MCF 10A (cell line): ENCODE data around the gene KCNAB1. TPM values are rescaled to one million over a fixed set of nuclear protein-coding genes. Genes with fewer than 3 reads are reported as not detected.
"Not testable (repeated sequence)": the region's sequence is repeated elsewhere in the genome, so short reads cannot be mapped to it uniquely, and the experiment has no call there.

Experiments used
- BruUV-seq: library from RNA; stranded (reverse); fragments of 400-500 nt; replicated peaks from 2 replicates; lab custom pipeline; 2021; lab: Mats Ljungman, UMichigan
- CTCF ChIA-PET: fragments of 300-600 bp; sonication (Branson Sonifier 250); formaldehyde crosslinking; extraction: SDS; loops from one replicate; lab custom pipeline; 2021; ENCODE audit warnings: antibody characterized with exemption, inconsistent platforms; lab: Yijun Ruan, JAX
- POLR2A ChIA-PET: fragments of 300-600, 350-650 bp; sonication (Branson Sonifier 250); formaldehyde crosslinking; extraction: SDS; loops from one replicate; lab custom pipeline; 2020; ENCODE audit warnings: antibody characterized with exemption, inconsistent platforms; lab: Yijun Ruan, JAX
- DNase-seq: peaks from one replicate; pipeline ENCODE4 v3.0.0-alpha.2; 2018; ENCODE audit not compliant: unreplicated experiment
- H3K27ac Mint-ChIP-seq: one replicate; pipeline ENCODE4 v1.8.0; 2022; ENCODE audit warnings: mild to moderate bottlenecking, low read depth, mixed read lengths; ENCODE audit not compliant: unreplicated experiment
- H3K27me3 Mint-ChIP-seq: one replicate; pipeline ENCODE4 v1.8.0; 2022; ENCODE audit warnings: mixed read lengths; ENCODE audit not compliant: insufficient read depth, unreplicated experiment
- H3K36me3 Mint-ChIP-seq: one replicate; pipeline ENCODE4 v1.8.0; 2022; ENCODE audit warnings: mild to moderate bottlenecking, moderate library complexity, mixed read lengths; ENCODE audit not compliant: insufficient read depth, unreplicated experiment
- H3K4me1 Mint-ChIP-seq: one replicate; pipeline ENCODE4 v1.8.0; 2022; ENCODE audit warnings: mixed read lengths; ENCODE audit not compliant: insufficient read depth, unreplicated experiment
- H3K4me3 Mint-ChIP-seq: one replicate; pipeline ENCODE4 v1.8.0; 2022; ENCODE audit warnings: mild to moderate bottlenecking, moderate library complexity, mixed read lengths; ENCODE audit not compliant: unreplicated experiment
- H3K9me3 Mint-ChIP-seq: one replicate; pipeline ENCODE4 v1.8.0; 2022; ENCODE audit warnings: mixed read lengths; ENCODE audit not compliant: unreplicated experiment
- intact Hi-C: fragments of 100-400 bp; cut with micrococcal nuclease; formaldehyde crosslinking; loops from 2 replicates; pipeline ENCODE4 v1.14.1; 2022
- total RNA-seq: library from RNA; stranded (reverse); gene quantifications from 2 replicates; pipeline ENCODE4 v1.2.3, GENCODE V29; 2022
- TF ChIP-seq, protein P1 (sequence below): fragments of 200-600 bp; IDR thresholded peaks from one replicate; pipeline ENCODE4 v1.8.0; 2022; ENCODE audit warnings: antibody characterized with exemption, mild to moderate bottlenecking; ENCODE audit not compliant: unreplicated experiment

Gene KCNAB1
- total RNA-seq, 1 experiment from 2014 or later = 0.44 TPM

DNA sequence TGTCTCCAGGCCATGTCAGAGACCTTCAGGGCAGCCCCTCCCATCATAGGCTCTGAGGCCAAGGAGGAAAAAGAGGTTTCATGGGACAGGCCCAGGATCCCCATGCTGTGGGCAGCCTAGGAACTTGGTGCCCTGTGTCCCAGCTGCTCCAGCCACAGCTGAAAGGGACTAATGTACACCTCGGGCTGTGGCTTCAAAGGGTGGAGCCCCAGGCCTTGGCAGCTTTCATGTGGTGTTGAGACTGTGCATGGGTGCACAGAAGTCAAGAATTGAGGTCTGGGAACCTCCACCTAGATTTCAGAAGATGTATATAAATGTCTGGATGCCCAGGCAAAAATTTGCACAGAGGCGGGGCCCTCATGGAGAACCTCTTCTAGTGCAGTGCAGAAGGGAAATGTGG, 441.2 kb downstream of the KCNAB1 start:
- Mint-ChIP-seq H3K27ac (no peak overlapping the region), H3K27me3 (peaks cover 16% of the 10 kb centered on the region), H3K9me3 (no peaks in the 10 kb centered on the region), H3K4me1 (no peaks in the 10 kb centered on the region), H3K36me3 (no peaks in the 10 kb centered on the region), H3K4me3 (no peak overlapping the region)
- ChIA-PET POLR2A (no interaction called here), CTCF (no interaction called here)
- TF ChIP-seq, protein P1, sequence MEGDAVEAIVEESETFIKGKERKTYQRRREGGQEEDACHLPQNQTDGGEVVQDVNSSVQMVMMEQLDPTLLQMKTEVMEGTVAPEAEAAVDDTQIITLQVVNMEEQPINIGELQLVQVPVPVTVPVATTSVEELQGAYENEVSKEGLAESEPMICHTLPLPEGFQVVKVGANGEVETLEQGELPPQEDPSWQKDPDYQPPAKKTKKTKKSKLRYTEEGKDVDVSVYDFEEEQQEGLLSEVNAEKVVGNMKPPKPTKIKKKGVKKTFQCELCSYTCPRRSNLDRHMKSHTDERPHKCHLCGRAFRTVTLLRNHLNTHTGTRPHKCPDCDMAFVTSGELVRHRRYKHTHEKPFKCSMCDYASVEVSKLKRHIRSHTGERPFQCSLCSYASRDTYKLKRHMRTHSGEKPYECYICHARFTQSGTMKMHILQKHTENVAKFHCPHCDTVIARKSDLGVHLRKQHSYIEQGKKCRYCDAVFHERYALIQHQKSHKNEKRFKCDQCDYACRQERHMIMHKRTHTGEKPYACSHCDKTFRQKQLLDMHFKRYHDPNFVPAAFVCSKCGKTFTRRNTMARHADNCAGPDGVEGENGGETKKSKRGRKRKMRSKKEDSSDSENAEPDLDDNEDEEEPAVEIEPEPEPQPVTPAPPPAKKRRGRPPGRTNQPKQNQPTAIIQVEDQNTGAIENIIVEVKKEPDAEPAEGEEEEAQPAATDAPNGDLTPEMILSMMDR = no peak
- no TSS peak for BruUV-seq
- intact Hi-C loops = no loop called here
- no peak for DNase-seq

DNA sequence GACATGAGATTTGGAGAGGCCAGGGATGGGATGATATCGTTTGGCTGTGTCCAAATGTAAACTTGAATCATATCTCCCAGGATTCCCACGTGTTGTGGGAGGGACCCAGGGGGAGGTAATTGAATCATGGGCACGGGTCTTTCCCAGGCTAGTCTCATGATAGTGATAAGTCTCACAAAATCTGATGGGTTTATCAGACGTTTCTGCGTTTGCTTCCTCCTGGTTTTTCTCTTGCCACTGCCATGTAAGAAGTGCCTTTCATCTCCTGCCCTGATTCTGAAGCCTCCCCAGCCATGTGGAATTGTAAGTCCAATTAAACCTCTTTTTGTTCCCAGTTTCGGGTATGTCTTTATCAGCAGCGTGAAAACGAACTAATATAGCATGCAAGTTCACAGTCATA, 442.1 kb downstream of the KCNAB1 start:
- H3K4me1 Mint-ChIP-seq, intact Hi-C loops, H3K27ac Mint-ChIP-seq, H3K9me3 Mint-ChIP-seq, DNase-seq, H3K36me3 Mint-ChIP-seq, H3K4me3 Mint-ChIP-seq, CTCF ChIA-PET, BruUV-seq: not testable (repeated sequence)
- POLR2A ChIA-PET = interaction anchor here (0.5 kb wide), 1 partner anchor 496 kb away, joined by 5 read pairs; no protein-coding TSS in a partner anchor
- peaks cover 16% of the 10 kb centered on the region for H3K27me3 Mint-ChIP-seq

DNA sequence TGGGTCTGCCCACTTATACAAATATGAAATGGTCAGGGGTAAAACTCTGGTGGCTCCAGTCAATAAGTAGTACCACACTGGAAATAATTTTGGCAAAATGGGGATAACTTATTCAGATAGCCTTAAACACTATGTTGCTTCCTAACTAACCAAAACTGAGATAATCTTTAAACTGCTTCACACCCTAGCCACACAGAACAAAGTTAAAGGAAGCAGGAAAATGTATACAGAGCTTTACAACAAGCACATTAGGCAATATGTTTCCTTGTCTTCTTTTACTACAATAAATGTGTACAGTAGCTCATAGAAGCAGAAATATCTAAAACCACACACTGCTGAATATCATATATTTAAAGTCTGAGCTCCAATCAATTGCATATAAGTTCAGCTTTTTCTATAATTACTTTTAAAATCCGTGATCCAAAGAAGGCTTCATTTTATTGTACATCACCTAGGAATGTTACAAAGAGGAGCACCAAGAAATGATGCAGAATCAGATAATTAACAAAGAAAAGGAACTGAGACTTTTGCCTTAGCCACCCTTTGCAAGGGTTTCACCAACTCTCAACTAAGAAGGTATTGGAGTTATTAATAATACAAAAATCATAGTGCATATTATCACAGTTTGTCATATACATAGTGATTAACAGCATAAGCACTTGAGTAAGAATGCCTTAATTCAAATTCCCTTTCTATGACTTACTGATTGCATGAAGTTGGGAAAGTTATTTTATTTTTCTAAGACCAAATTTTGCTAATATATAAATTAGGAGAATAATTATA, 443.7 kb downstream of the KCNAB1 start:
- H3K36me3 Mint-ChIP-seq = no peaks in the 10 kb centered on the region
- ChIA-PET POLR2A (interaction anchor here (0.8 to 2.4 kb wide), 2 partner anchors 9 kb away, joined by 6 to 13 read pairs; partner anchors contain the start of gene SSR3), CTCF (interaction anchor here (0.5 to 1.3 kb wide), 3 partner anchors 15 to 518 kb away, joined by 3 to 5 read pairs (median 4); no protein-coding TSS in a partner anchor)
- no TSS peak for BruUV-seq
- TF ChIP-seq, protein P1 = no peak
- peaks cover 16% of the 10 kb centered on the region for H3K27me3 Mint-ChIP-seq
- no peak for DNase-seq
- no peaks in the 10 kb centered on the region for H3K9me3 Mint-ChIP-seq
- H3K4me1 Mint-ChIP-seq = no peaks in the 10 kb centered on the region
- H3K27ac Mint-ChIP-seq = no peak overlapping the region
- no peak overlapping the region for H3K4me3 Mint-ChIP-seq
- intact Hi-C loops = no loop called here

DNA sequence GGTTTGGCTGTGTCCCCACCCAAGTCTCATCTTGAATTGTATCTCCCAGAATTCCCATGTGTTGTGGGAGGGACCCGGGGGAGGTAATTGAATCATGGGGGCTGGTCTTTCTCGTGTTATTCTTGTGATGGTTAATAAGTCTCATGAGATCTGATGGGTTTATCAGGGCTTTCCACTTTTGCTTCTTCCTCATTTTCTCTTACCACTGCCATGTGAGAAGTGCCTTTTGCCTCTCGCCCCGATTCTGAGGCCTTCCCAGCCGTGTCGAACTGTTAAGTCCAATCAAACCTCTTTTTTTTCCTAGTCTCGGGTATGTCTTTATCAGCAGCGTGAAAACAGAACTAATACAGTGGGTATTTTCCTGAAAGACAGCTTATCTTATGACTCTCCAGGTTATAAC, 448.6 kb downstream of the KCNAB1 start:
- intact Hi-C loops = not testable (repeated sequence)

DNA sequence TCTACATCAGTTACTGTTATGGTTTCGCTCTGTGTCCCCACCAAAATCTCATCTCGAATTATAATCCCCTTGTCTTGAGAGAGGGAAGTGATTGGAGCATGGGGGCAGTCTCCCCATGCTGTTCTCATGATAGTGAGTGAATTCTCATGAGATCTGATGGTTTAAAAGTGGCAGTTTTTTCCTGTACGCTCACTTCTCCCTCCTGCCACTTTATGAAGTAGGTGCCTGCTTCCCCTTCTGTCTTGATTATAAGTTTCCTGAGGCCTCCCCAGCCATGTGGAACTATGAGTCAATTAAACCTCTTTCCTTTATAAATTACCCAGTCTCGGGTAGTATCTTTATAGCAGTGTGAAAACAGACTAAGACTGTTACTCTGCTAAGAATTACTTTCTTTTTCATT, 449.5 kb downstream of the KCNAB1 start:
- intact Hi-C loops, H3K4me3 Mint-ChIP-seq, H3K4me1 Mint-ChIP-seq, H3K36me3 Mint-ChIP-seq, CTCF ChIA-PET, BruUV-seq, H3K9me3 Mint-ChIP-seq, H3K27ac Mint-ChIP-seq, DNase-seq: not testable (repeated sequence)
- peaks cover 11% of the 10 kb centered on the region for H3K27me3 Mint-ChIP-seq
- POLR2A ChIA-PET = interaction anchor here (1.1 kb wide), 1 partner anchor 14 kb away, joined by 4 read pairs; the partner anchor contains the start of gene SSR3

More for the DNA sequence above, 448.6 kb downstream of the KCNAB1 start:
- not testable (repeated sequence) for H3K36me3 Mint-ChIP-seq, H3K9me3 Mint-ChIP-seq, H3K27ac Mint-ChIP-seq, DNase-seq, H3K4me1 Mint-ChIP-seq, BruUV-seq, H3K27me3 Mint-ChIP-seq, H3K4me3 Mint-ChIP-seq
- CTCF ChIA-PET = interaction anchor here (0.7 to 1.0 kb wide), 2 partner anchors 102 to 568 kb away, joined by 3 to 4 read pairs; no protein-coding TSS in a partner anchor
- POLR2A ChIA-PET = interaction anchor here (1.1 kb wide), 1 partner anchor 13 kb away, joined by 4 read pairs; the partner anchor contains the start of gene SSR3
